ENCODE data around the gene GLCCI1.

GLCCI1 gene

DNA sequence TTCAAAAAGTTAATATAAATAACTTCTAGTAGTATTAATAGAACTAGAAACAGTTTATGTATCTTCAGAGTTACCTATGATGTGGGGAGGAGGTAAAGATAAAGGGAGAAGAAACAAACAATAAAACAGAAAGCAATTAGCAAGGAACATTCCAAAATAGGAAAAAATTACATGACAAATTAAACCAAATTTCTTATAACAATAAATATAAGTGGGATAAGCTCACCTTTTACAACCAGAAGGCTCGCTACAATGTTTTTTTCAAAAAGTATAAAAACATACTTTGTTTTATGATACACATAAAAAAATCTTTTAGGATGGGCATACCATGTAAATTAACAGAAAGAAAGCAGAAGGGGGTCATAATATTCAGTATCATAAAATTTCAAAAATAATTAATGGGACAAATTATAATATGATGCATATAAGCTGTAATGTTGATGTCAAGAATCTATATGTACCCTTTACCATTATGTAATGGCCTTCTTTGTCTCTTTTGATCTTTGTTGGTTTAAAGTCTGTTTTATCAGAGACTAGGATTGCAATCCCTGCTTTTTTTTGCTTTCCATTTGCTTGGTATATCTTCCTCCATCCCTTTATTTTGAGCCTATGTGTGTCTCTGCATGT, 31.8 kb downstream of the GLCCI1 start:
- ATAC-seq, result no peak
- 0 out of 2 replicates have a peak, but pooled peaks have one; percentile 11 for TF ChIP-seq ZNF8 (CRISPR knock-in tag; IDR thresholded peaks at IDR 0.05)
- no peak for TF ChIP-seq CREB5 (CRISPR knock-in tag; IDR thresholded peaks at IDR 0.05; ENCODE audit: low read depth)

DNA sequence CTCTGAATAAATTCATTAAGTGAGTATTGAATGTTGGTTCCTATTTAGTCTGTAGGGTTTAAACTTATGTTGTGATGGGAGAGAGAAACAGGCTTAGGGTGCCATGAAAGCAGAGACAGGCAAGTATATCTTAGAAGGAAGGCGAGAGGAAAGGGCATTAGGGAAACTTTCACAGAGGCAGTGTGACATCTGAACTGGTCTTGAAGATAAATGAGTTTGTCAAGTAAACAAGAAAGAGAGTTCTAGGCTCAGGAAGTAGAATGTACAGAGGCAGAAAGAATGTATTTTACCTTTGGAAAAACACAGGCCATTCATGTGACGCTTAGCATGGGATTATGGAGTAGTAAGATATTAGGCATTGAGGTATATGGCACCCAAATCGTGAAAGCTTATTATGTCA, 34.5 kb downstream of the GLCCI1 start:
- no peak for ATAC-seq
- TF ChIP-seq ESRRG (CRISPR knock-in tag; IDR thresholded peaks at IDR 0.05) (no peak), CSDC2 (CRISPR knock-in tag; IDR thresholded peaks at IDR 0.05) (no peak), ISL1 (CRISPR knock-in tag; IDR thresholded peaks at IDR 0.05) (no peak), TSHZ2 (CRISPR knock-in tag; IDR thresholded peaks at IDR 0.05) (no peak), CREB5 (CRISPR knock-in tag; IDR thresholded peaks at IDR 0.05; ENCODE audit: low read depth) (no peak), ARNTL (CRISPR knock-in tag; IDR thresholded peaks at IDR 0.05; ENCODE audit: borderline replicate concordance, low read depth) (no peak), SNAI2 (CRISPR knock-in tag; IDR thresholded peaks at IDR 0.05) (no peak), PPARA (CRISPR knock-in tag; IDR thresholded peaks at IDR 0.05; ENCODE audit: borderline replicate concordance) (no peak), TCF4 (CRISPR knock-in tag; IDR thresholded peaks at IDR 0.05; ENCODE audit: borderline replicate concordance) (no peak), ZNF70 (CRISPR knock-in tag; IDR thresholded peaks at IDR 0.05) (no peak), ZC3H10 (CRISPR knock-in tag; IDR thresholded peaks at IDR 0.05) (no peak), OSR1 (CRISPR knock-in tag; IDR thresholded peaks at IDR 0.05) (no peak), BACH2 (CRISPR knock-in tag; IDR thresholded peaks at IDR 0.05; ENCODE audit: borderline replicate concordance) (no peak), ZNF565 (CRISPR knock-in tag; conservative IDR thresholded peaks at IDR 0.05; ENCODE audit: low read depth) (no peak), ZFP30 (CRISPR knock-in tag; IDR thresholded peaks at IDR 0.05) (no peak), POU6F1 (CRISPR knock-in tag; IDR thresholded peaks at IDR 0.05; ENCODE audit: borderline replicate concordance, low read depth) (no peak)
- TF ChIP-seq, protein P1, sequence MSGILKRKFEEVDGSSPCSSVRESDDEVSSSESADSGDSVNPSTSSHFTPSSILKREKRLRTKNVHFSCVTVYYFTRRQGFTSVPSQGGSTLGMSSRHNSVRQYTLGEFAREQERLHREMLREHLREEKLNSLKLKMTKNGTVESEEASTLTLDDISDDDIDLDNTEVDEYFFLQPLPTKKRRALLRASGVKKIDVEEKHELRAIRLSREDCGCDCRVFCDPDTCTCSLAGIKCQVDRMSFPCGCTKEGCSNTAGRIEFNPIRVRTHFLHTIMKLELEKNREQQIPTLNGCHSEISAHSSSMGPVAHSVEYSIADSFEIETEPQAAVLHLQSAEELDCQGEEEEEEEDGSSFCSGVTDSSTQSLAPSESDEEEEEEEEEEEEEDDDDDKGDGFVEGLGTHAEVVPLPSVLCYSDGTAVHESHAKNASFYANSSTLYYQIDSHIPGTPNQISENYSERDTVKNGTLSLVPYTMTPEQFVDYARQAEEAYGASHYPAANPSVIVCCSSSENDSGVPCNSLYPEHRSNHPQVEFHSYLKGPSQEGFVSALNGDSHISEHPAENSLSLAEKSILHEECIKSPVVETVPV (CRISPR knock-in tag; IDR thresholded peaks at IDR 0.05), result no peak

- ATAC-seq, result no peak
- TF ChIP-seq ISL1 (CRISPR knock-in tag; IDR thresholded peaks at IDR 0.05), result no peak
- TF ChIP-seq BACH2 (CRISPR knock-in tag; IDR thresholded peaks at IDR 0.05; ENCODE audit: borderline replicate concordance), result no peak
- no peak for TF ChIP-seq ZNF70 (CRISPR knock-in tag; IDR thresholded peaks at IDR 0.05)
- no peak for TF ChIP-seq GLIS3 (CRISPR knock-in tag; IDR thresholded peaks at IDR 0.05)
- TF ChIP-seq ZNF8 (CRISPR knock-in tag; IDR thresholded peaks at IDR 0.05), result no peak
- TF ChIP-seq PPARA (CRISPR knock-in tag; IDR thresholded peaks at IDR 0.05; ENCODE audit: borderline replicate concordance), result no peak
- no peak for TF ChIP-seq SNAI2 (CRISPR knock-in tag; IDR thresholded peaks at IDR 0.05)
- TF ChIP-seq OSR1 (CRISPR knock-in tag; IDR thresholded peaks at IDR 0.05), result no peak
- TF ChIP-seq POU6F1 (CRISPR knock-in tag; IDR thresholded peaks at IDR 0.05; ENCODE audit: borderline replicate concordance, low read depth), result no peak
- TF ChIP-seq CREB5 (CRISPR knock-in tag; IDR thresholded peaks at IDR 0.05; ENCODE audit: low read depth), result no peak
- no peak for TF ChIP-seq ZFP3 (CRISPR knock-in tag; IDR thresholded peaks at IDR 0.05)
- TF ChIP-seq PATZ1 (CRISPR knock-in tag; IDR thresholded peaks at IDR 0.05; ENCODE audit: borderline replicate concordance), result no peak
- TF ChIP-seq ZNF565 (CRISPR knock-in tag; conservative IDR thresholded peaks at IDR 0.05; ENCODE audit: low read depth), result no peak
- no peak for TF ChIP-seq TCF4 (CRISPR knock-in tag; IDR thresholded peaks at IDR 0.05; ENCODE audit: borderline replicate concordance)
- no peak for TF ChIP-seq RARB (CRISPR knock-in tag; IDR thresholded peaks at IDR 0.05)
Measured at GRCh38 chr7:8005279-8005678, 36.7 kb downstream of the GLCCI1 start.

Data from SK-N-SH treated with all-trans-retinoic acid at 6 μM for 48 hours (cell line).